ENCODE data around the gene COL25A1. TPM values are rescaled to one million over a fixed set of nuclear protein-coding genes. Genes with fewer than 3 reads are reported as not detected.

COL25A1 gene
- total and polyA plus RNA-seq, 4 donors, result 0.61 to 4.4 (median 2.1) TPM

DNA sequence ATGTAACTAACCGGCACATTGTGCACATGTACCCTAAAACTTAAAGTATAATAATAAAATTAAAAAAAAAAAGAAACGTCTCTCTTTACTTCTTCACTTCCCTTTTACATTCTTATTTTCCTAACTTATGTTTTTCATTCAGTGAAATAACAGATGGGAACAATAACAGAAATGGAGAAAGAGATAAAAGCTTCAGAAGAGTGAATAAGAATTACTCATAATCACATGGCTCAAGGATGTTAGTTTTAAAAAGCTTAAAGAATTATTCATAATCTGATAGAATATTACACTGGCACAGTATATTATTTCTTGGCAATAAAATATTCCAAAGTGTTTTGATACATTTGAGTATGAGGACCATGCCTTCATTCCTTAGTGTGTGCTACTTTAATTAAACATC is 175.6 kb downstream of the COL25A1 start:
- no peak overlapping the region for H3K9ac ChIP-seq (ENCODE audit: low read depth in 1 of 2, low read length in 2 of 2)

DNA sequence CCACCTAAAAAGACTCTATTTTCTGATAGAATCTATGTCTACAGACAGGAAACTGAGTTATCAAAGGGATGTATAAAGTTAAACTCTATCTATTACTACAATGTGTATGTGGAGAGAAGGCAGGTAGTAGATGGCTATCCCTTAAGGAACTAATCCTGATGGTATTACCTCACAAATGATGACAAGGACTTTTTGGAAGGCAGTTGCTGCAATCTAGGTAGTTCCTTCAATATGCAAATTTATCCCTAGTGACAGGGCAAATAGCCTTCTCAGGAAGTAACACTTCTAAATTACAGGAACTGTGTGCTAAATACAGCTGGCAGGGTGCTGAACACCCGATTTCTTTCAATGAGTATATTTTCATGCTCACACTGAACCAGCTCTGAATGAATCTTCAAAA is 177.4 kb downstream of the COL25A1 start:
- no peak for TF ChIP-seq JUND (IDR thresholded peaks at IDR 0.05)
- TF ChIP-seq, protein P1, sequence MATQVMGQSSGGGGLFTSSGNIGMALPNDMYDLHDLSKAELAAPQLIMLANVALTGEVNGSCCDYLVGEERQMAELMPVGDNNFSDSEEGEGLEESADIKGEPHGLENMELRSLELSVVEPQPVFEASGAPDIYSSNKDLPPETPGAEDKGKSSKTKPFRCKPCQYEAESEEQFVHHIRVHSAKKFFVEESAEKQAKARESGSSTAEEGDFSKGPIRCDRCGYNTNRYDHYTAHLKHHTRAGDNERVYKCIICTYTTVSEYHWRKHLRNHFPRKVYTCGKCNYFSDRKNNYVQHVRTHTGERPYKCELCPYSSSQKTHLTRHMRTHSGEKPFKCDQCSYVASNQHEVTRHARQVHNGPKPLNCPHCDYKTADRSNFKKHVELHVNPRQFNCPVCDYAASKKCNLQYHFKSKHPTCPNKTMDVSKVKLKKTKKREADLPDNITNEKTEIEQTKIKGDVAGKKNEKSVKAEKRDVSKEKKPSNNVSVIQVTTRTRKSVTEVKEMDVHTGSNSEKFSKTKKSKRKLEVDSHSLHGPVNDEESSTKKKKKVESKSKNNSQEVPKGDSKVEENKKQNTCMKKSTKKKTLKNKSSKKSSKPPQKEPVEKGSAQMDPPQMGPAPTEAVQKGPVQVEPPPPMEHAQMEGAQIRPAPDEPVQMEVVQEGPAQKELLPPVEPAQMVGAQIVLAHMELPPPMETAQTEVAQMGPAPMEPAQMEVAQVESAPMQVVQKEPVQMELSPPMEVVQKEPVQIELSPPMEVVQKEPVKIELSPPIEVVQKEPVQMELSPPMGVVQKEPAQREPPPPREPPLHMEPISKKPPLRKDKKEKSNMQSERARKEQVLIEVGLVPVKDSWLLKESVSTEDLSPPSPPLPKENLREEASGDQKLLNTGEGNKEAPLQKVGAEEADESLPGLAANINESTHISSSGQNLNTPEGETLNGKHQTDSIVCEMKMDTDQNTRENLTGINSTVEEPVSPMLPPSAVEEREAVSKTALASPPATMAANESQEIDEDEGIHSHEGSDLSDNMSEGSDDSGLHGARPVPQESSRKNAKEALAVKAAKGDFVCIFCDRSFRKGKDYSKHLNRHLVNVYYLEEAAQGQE (IDR thresholded peaks at IDR 0.05), result no peak
- no peak for TF ChIP-seq NR2F2 (IDR thresholded peaks at IDR 0.05)
- TF ChIP-seq ATF3 (IDR thresholded peaks at IDR 0.05), result no peak
- TF ChIP-seq RAD21 (IDR thresholded peaks at IDR 0.05), result no peak
- TF ChIP-seq TAF1 (conservative IDR thresholded peaks at IDR 0.05), result no peak
- TF ChIP-seq, protein P2, sequence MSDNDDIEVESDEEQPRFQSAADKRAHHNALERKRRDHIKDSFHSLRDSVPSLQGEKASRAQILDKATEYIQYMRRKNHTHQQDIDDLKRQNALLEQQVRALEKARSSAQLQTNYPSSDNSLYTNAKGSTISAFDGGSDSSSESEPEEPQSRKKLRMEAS (IDR thresholded peaks at IDR 0.05), result no peak
- TF ChIP-seq, protein P3, sequence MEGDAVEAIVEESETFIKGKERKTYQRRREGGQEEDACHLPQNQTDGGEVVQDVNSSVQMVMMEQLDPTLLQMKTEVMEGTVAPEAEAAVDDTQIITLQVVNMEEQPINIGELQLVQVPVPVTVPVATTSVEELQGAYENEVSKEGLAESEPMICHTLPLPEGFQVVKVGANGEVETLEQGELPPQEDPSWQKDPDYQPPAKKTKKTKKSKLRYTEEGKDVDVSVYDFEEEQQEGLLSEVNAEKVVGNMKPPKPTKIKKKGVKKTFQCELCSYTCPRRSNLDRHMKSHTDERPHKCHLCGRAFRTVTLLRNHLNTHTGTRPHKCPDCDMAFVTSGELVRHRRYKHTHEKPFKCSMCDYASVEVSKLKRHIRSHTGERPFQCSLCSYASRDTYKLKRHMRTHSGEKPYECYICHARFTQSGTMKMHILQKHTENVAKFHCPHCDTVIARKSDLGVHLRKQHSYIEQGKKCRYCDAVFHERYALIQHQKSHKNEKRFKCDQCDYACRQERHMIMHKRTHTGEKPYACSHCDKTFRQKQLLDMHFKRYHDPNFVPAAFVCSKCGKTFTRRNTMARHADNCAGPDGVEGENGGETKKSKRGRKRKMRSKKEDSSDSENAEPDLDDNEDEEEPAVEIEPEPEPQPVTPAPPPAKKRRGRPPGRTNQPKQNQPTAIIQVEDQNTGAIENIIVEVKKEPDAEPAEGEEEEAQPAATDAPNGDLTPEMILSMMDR (IDR thresholded peaks at IDR 0.05; ENCODE audit: low read depth, low read length, missing input control), result no peak
- no peak for TF ChIP-seq EGR1 (IDR thresholded peaks at IDR 0.05; ENCODE audit: low read depth in 2 of 2)
- TF ChIP-seq YY1 (IDR thresholded peaks at IDR 0.05), result no peak
- no peak for TF ChIP-seq GABPA (IDR thresholded peaks at IDR 0.05 in 1 of 2, conservative IDR thresholded peaks at IDR 0.05 in 1 of 2)
- no peak for TF ChIP-seq HNF4G (IDR thresholded peaks at IDR 0.05)
- no peak for TF ChIP-seq FOXA1 (IDR thresholded peaks at IDR 0.05)
- TF ChIP-seq SP1 (IDR thresholded peaks at IDR 0.05), result no peak
- Histone ChIP-seq H3K27me3 (ENCODE audit: control insufficient read depth in 4 of 4, insufficient read depth in 4 of 4, low read length in 3 of 4) (peaks cover 0 to 2% (median 0%) of the 10 kb centered on the region in 4 donors), H3K27ac (ENCODE audit: low read depth in 1 of 2, low read length in 2 of 2) (no peak overlapping the region), H3K36me3 (ENCODE audit: control insufficient read depth in 4 of 4, insufficient read depth in 3 of 4, low read depth in 1 of 4, low read length in 3 of 4) (no peaks in the 10 kb centered on the region), H3K4me1 (ENCODE audit: control insufficient read depth in 4 of 4, insufficient read depth in 4 of 4, low read length in 3 of 4) (no peaks in the 10 kb centered on the region), H3K9ac (ENCODE audit: low read depth in 1 of 2, low read length in 2 of 2) (no peak overlapping the region), H3K4me3 (ENCODE audit: low read depth in 1 of 3, low read length in 3 of 3) (no peak overlapping the region), H3K9me3 (ENCODE audit: control insufficient read depth in 4 of 4, low read length in 3 of 4) (no peaks in the 10 kb centered on the region)
- 25% methylated on average over 1 of the region's 1 CpG for WGBS
- no peak for DNase-seq (ENCODE audit: low spot score)

More for the DNA sequence above, 175.6 kb downstream of the COL25A1 start:
- no peaks in the 10 kb centered on the region for H3K4me1 ChIP-seq (ENCODE audit: control insufficient read depth in 4 of 4, insufficient read depth in 4 of 4, low read length in 3 of 4)
- no peak overlapping the region for H3K4me3 ChIP-seq (ENCODE audit: low read depth in 1 of 3, low read length in 3 of 3)
- no peaks in the 10 kb centered on the region for H3K36me3 ChIP-seq (ENCODE audit: control insufficient read depth in 4 of 4, insufficient read depth in 3 of 4, low read depth in 1 of 4, low read length in 3 of 4)
- DNase-seq (ENCODE audit: low spot score), result no peak
- H3K9me3 ChIP-seq (ENCODE audit: control insufficient read depth in 4 of 4, low read length in 3 of 4), result no peaks in the 10 kb centered on the region
- no peak overlapping the region for H3K27ac ChIP-seq (ENCODE audit: low read depth in 1 of 2, low read length in 2 of 2)
- TF ChIP-seq FOXA1 (IDR thresholded peaks at IDR 0.05) (no peak), YY1 (IDR thresholded peaks at IDR 0.05) (no peak)
- TF ChIP-seq, protein P2 (IDR thresholded peaks at IDR 0.05), result no peak
- H3K27me3 ChIP-seq (ENCODE audit: control insufficient read depth in 4 of 4, insufficient read depth in 4 of 4, low read length in 3 of 4), result peaks cover 0 to 2% (median 0%) of the 10 kb centered on the region in 4 donors
- 66% methylated on average over 2 of the region's 2 CpGs for whole genome bisulfite sequencing
